ENCODE results near the gene PATZ1. TPM values are rescaled to one million over a fixed set of nuclear protein-coding genes. Genes with fewer than 3 reads are reported as not detected.

PATZ1 gene
- total RNA-seq: 13.7 and 15.3 TPM in 2 replicates

GRCh38 chr22:31346255-31346732, at the start of gene PATZ1:
PATZ1 (minus strand) TSS chr22:31346346; CDS start chr22:31345602, 744 bp downstream.

GRCh38 chr22:31292236-31292989, 53.7 kb downstream of the PATZ1 start, which contains the start of gene PIK3IP1:
PIK3IP1 (minus strand) TSS chr22:31292488; CDS start chr22:31292344, 144 bp downstream.

Other genes with a start within 250 kb of the PATZ1 start
- gene SELENOM, start 238.8 kb downstream of the PATZ1 start, total RNA-seq: 34.0 and 54.9 TPM in 2 replicates
- gene INPP5J, start 223.4 kb downstream of the PATZ1 start, total RNA-seq: under 0.01 and 0.30 TPM in 2 replicates
- gene PLA2G3, start 205.8 kb downstream of the PATZ1 start, total RNA-seq: 0.65 and 0.76 TPM in 2 replicates
- gene RNF185, start 186.2 kb downstream of the PATZ1 start, total RNA-seq: 17.5 and 25.1 TPM in 2 replicates
- 77.3 and 98.8 TPM in 2 replicates for gene LIMK2, start 134.0 kb downstream of the PATZ1 start, total RNA-seq
- gene PIK3IP1, start 53.9 kb downstream of the PATZ1 start, total RNA-seq: 7.4 and 8.1 TPM in 2 replicates
- gene DRG1, start 53.3 kb upstream of the PATZ1 start, total RNA-seq: 105 and 131 TPM in 2 replicates
- gene EIF4ENIF1, start 143.5 kb upstream of the PATZ1 start, total RNA-seq: 7.5 and 11.4 TPM in 2 replicates
- gene SFI1, start 150.2 kb upstream of the PATZ1 start, total RNA-seq: 12.0 and 22.2 TPM in 2 replicates

All from epithelial cell of umbilical artery (primary cell).